ENCODE data around the gene C16orf90. TPM values are rescaled to one million over a fixed set of nuclear protein-coding genes. Genes with fewer than 3 reads are reported as not detected.

C16orf90 gene
- polyA plus RNA-seq, 3 donors = not detected

GRCh38 chr16:3511286-3512180 is 16.2 kb upstream of the C16orf90 start:
- H3K4me3 Mint-ChIP-seq = no peak overlapping the region

GRCh38 chr16:3510416-3510815 is 15.1 kb upstream of the C16orf90 start:
- Histone ChIP-seq H3K79me2 (ENCODE audit: insufficient read depth, low read length) (no peaks in the 10 kb centered on the region), H4K20me1 (ENCODE audit: insufficient read depth, low read length) (no peaks in the 10 kb centered on the region), H3K4me1 (ENCODE audit: control insufficient read depth in 1 of 2, insufficient read depth in 2 of 2, low read length in 2 of 2) (no peaks in the 10 kb centered on the region), H3K27ac (ENCODE audit: low read depth in 1 of 2, low read length in 2 of 2) (no peak overlapping the region), H3K36me3 (replicated peaks in 1 of 2; ENCODE audit: control insufficient read depth in 1 of 2, insufficient read depth in 2 of 2, low read length in 2 of 2) (peaks cover 0 to 18% of the 10 kb centered on the region in 2 donors), H3K4me2 (replicated peaks; ENCODE audit: extremely low read depth, low read length, poor library complexity, severe bottlenecking) (no peak overlapping the region), H3K9me3 (replicated peaks in 1 of 2; ENCODE audit: control insufficient read depth in 1 of 2, insufficient read depth in 1 of 2, low read length in 2 of 2) (no peaks in the 10 kb centered on the region), H2AFZ (ENCODE audit: insufficient read depth, low read depth, low read length, poor library complexity, severe bottlenecking) (no peak overlapping the region), H3K4me3 (replicated peaks in 1 of 3; ENCODE audit: low read depth in 2 of 3, low read length in 3 of 3) (no peak overlapping the region), H3K27me3 (ENCODE audit: control insufficient read depth in 2 of 2, insufficient read depth in 2 of 2, low read length in 2 of 2) (no peaks in the 10 kb centered on the region), H3K9ac (ENCODE audit: insufficient read depth, low read length, poor library complexity, severe bottlenecking) (no peak overlapping the region)
- peaks cover 0 to 2% (median 0%) of the 10 kb centered on the region in 3 donors for H3K27me3 Mint-ChIP-seq (ENCODE audit: low read depth in 3 of 3)
- peaks cover 2% of the 10 kb centered on the region for H3K4me1 Mint-ChIP-seq
- peaks cover 19 to 33% of the 10 kb centered on the region in 2 donors for H3K36me3 Mint-ChIP-seq
- DNase-seq = no peak
- H3K4me3 Mint-ChIP-seq = no peak overlapping the region
- TF ChIP-seq CTCF (IDR thresholded peaks at IDR 0.05) = no peak
- peak overlapping the region in 1 of 7 donors; percentile 5 for H3K27ac Mint-ChIP-seq
- intact Hi-C loops (cut with micrococcal nuclease) = no loop called here
- 76% methylated on average over 9 of the region's 10 CpGs for WGBS (ENCODE audit: insufficient coverage)
- H3K9me3 Mint-ChIP-seq = peaks cover 0 to 3% (median 0%) of the 10 kb centered on the region in 7 donors

More at GRCh38 chr16:3511286-3512180, 16.2 kb upstream of the C16orf90 start:
- Histone ChIP-seq H4K20me1 (ENCODE audit: insufficient read depth, low read length) (no peaks in the 10 kb centered on the region), H2AFZ (ENCODE audit: insufficient read depth, low read depth, low read length, poor library complexity, severe bottlenecking) (no peak overlapping the region), H3K27ac (ENCODE audit: low read depth in 1 of 2, low read length in 2 of 2) (no peak overlapping the region), H3K9ac (ENCODE audit: insufficient read depth, low read length, poor library complexity, severe bottlenecking) (no peak overlapping the region), H3K27me3 (ENCODE audit: control insufficient read depth in 2 of 2, insufficient read depth in 2 of 2, low read length in 2 of 2) (no peaks in the 10 kb centered on the region), H3K4me1 (ENCODE audit: control insufficient read depth in 1 of 2, insufficient read depth in 2 of 2, low read length in 2 of 2) (no peaks in the 10 kb centered on the region), H3K79me2 (ENCODE audit: insufficient read depth, low read length) (no peaks in the 10 kb centered on the region), H3K4me3 (replicated peaks in 1 of 3; ENCODE audit: low read depth in 2 of 3, low read length in 3 of 3) (no peak overlapping the region), H3K36me3 (replicated peaks in 1 of 2; ENCODE audit: control insufficient read depth in 1 of 2, insufficient read depth in 2 of 2, low read length in 2 of 2) (peaks cover 0 to 14% of the 10 kb centered on the region in 2 donors), H3K4me2 (replicated peaks; ENCODE audit: extremely low read depth, low read length, poor library complexity, severe bottlenecking) (no peak overlapping the region), H3K9me3 (replicated peaks in 1 of 2; ENCODE audit: control insufficient read depth in 1 of 2, insufficient read depth in 1 of 2, low read length in 2 of 2) (no peaks in the 10 kb centered on the region)
- Mint-ChIP-seq H3K9me3 (peaks cover 0 to 3% (median 0%) of the 10 kb centered on the region in 7 donors), H3K27ac (peak overlapping the region in 1 of 7 donors; percentile 7), H3K36me3 (peaks cover 19 to 32% of the 10 kb centered on the region in 2 donors), H3K27me3 (ENCODE audit: low read depth in 3 of 3) (no peaks in the 10 kb centered on the region), H3K4me1 (peaks cover 2% of the 10 kb centered on the region)
- no peak for TF ChIP-seq CTCF (IDR thresholded peaks at IDR 0.05)
- intact Hi-C loops (cut with micrococcal nuclease) = no loop called here
- DNase-seq = no peak
- WGBS (ENCODE audit: insufficient coverage) = 94% methylated on average over 16 of the region's 23 CpGs
